ENCODE results near the gene C11orf58.

GRCh38 chr11:16791191-16791961 lies 52.9 kb downstream of the C11orf58 start:
- no peak for TF ChIP-seq CTCF (IDR thresholded peaks at IDR 0.05 in 4 of 5, conservative IDR thresholded peaks at IDR 0.05 in 1 of 5)
- TF ChIP-seq POLR2A (IDR thresholded peaks at IDR 0.05), result no peak
